Measurements from ENCODE around the gene DNAJC6.

DNA sequence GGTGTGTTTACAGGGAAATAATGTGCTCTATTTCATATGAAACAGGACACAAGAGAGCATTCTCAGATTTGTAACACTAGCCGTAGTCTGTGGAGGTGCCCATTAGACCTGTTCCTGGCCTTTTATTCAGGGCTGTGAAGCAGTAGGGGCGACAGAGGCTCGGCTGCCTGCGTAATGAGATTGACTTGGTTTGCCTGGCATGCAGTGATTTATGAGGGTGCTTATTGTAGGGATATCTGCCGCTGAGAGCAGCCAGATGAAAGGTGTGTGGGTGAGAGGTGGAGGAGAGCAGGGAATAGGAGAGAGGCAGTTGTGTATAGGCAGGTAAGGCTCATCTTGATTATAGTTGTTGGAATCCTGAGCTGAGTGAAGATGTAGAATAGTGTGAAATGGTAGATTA is 51.3 kb downstream of the DNAJC6 start:
- TF ChIP-seq, protein P1, sequence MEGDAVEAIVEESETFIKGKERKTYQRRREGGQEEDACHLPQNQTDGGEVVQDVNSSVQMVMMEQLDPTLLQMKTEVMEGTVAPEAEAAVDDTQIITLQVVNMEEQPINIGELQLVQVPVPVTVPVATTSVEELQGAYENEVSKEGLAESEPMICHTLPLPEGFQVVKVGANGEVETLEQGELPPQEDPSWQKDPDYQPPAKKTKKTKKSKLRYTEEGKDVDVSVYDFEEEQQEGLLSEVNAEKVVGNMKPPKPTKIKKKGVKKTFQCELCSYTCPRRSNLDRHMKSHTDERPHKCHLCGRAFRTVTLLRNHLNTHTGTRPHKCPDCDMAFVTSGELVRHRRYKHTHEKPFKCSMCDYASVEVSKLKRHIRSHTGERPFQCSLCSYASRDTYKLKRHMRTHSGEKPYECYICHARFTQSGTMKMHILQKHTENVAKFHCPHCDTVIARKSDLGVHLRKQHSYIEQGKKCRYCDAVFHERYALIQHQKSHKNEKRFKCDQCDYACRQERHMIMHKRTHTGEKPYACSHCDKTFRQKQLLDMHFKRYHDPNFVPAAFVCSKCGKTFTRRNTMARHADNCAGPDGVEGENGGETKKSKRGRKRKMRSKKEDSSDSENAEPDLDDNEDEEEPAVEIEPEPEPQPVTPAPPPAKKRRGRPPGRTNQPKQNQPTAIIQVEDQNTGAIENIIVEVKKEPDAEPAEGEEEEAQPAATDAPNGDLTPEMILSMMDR (IDR thresholded peaks at IDR 0.05) = no peak
- no peak for TF ChIP-seq EZH2 (IDR thresholded peaks at IDR 0.05)
- TF ChIP-seq EZH2phosphoT487 (IDR thresholded peaks at IDR 0.05) = no peak

All from neural progenitor cell (in vitro differentiated cells).